DND-41 (cell line): Measurements from ENCODE around the gene BBS1.

Experiments
- EZH2 ChIP-seq: IDR thresholded peaks from 3 replicates; pipeline ENCODE4 v1.6.1; 2012; ENCODE audit warnings: borderline replicate concordance, low read depth, mild to moderate bottlenecking, moderate library complexity, low read length, inconsistent platforms; ENCODE audit not compliant: severe bottlenecking
- TF ChIP-seq, protein P1 (sequence below): IDR thresholded peaks from 2 replicates; pipeline ENCODE4 v1.5.1; 2012; ENCODE audit warnings: borderline replicate concordance, low read length, moderate library complexity, mild to moderate bottlenecking; ENCODE audit not compliant: poor library complexity, severe bottlenecking; ENCODE audit errors: extremely low read depth

DNA sequence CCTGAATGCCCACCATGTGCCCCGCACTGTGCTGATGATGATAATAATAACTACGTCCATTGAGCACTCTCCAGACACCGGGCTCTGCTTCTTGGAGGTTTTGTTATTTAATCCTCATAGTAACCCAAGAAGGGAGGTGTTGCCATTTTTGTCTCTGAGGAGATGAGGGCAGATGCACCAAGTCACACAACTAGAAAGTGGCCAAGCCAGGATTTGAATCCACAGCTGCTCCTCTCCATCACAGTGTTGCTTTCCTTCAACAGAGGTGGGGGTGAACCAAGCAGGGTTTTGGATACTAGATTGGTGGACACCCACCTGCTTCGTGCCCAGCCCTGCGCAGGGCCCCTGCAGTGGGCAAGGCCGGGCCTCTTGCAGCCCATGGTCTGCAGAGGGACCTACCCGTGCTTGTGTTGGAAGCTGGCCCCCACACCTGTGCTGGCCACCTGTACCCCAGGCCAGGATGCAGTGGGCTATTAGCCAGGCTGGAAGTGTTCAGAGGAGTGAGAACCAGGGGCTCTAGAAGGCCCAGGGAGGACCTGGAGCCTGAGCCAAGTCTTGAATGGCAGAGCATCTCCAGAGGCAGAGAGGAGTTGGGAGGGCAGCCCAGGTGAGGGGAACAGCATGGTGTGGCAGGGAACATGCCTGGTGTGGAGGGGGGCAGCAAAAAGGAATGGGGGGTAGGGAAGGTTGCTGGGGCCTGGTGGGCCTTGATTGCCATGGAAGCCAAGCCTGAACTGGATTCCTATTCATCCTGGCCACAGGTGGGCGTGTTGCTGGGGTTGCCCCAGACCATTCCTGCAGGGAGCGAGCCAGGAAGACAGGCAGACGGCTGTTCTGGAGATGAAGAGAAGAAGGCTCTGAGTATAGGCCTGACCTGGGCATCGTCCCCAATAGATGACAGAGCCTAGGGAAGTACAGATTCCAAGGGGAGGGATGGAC, 32.9 kb upstream of the BBS1 start:
- TF ChIP-seq, protein P1, sequence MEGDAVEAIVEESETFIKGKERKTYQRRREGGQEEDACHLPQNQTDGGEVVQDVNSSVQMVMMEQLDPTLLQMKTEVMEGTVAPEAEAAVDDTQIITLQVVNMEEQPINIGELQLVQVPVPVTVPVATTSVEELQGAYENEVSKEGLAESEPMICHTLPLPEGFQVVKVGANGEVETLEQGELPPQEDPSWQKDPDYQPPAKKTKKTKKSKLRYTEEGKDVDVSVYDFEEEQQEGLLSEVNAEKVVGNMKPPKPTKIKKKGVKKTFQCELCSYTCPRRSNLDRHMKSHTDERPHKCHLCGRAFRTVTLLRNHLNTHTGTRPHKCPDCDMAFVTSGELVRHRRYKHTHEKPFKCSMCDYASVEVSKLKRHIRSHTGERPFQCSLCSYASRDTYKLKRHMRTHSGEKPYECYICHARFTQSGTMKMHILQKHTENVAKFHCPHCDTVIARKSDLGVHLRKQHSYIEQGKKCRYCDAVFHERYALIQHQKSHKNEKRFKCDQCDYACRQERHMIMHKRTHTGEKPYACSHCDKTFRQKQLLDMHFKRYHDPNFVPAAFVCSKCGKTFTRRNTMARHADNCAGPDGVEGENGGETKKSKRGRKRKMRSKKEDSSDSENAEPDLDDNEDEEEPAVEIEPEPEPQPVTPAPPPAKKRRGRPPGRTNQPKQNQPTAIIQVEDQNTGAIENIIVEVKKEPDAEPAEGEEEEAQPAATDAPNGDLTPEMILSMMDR, result no peak
- no peak for TF ChIP-seq EZH2
